Urothelium cell line (cell line): ENCODE results near the gene FKBP1B.
"Not testable (repeated sequence)": the region's sequence is repeated elsewhere in the genome, so short reads cannot be mapped to it uniquely, and the experiment has no call there.

Experiments
- DNase-seq: peaks from one replicate; pipeline ENCODE4 v3.0.0; 2011; ENCODE audit warnings: low spot score, mixed read lengths
- FAIRE-seq: peaks from 2 replicates; lab custom pipeline; 2011; peaks lifted over from hg19 to GRCh38; lab: Jason Lieb, UNC

The FKBP1B gene

GRCh38 chr2:24095171-24095677, 45.7 kb downstream of the FKBP1B start:
- not testable (repeated sequence) for DNase-seq, FAIRE-seq

GRCh38 chr2:24100732-24101131, 51.2 kb downstream of the FKBP1B start:
- FAIRE-seq: not testable (repeated sequence)

GRCh38 chr2:24101992-24102391, 52.5 kb downstream of the FKBP1B start:
- DNase-seq (no peak), FAIRE-seq (no peak)

More at GRCh38 chr2:24100732-24101131, 51.2 kb downstream of the FKBP1B start:
- not testable (repeated sequence) for DNase-seq

GRCh38 chr2:24102677-24103076, 53.1 kb downstream of the FKBP1B start:
- DNase-seq (no peak), FAIRE-seq (no peak)

- no peak for DNase-seq
- peak; percentile 30 for FAIRE-seq
Observed at GRCh38 chr2:24104110-24104650, 54.6 kb downstream of the FKBP1B start.

- DNase-seq (no peak), FAIRE-seq (no peak)
Observed at GRCh38 chr2:24104906-24105305, 55.4 kb downstream of the FKBP1B start.

- no peak for DNase-seq
- FAIRE-seq: no peak
Observed at GRCh38 chr2:24105816-24106215, 56.3 kb downstream of the FKBP1B start.

GRCh38 chr2:24106786-24107185, 57.2 kb downstream of the FKBP1B start:
- DNase-seq: no peak
- no peak for FAIRE-seq

- DNase-seq (no peak), FAIRE-seq (no peak)
Observed at GRCh38 chr2:24107336-24107735, 57.8 kb downstream of the FKBP1B start.

- not testable (repeated sequence) for FAIRE-seq
Observed at GRCh38 chr2:24109431-24109830, 59.9 kb downstream of the FKBP1B start.

GRCh38 chr2:24110660-24111303, 61.2 kb downstream of the FKBP1B start:
- FAIRE-seq (no peak), DNase-seq (peak; percentile 17)

More at GRCh38 chr2:24109431-24109830, 59.9 kb downstream of the FKBP1B start:
- not testable (repeated sequence) for DNase-seq

GRCh38 chr2:24111407-24111901, 61.9 kb downstream of the FKBP1B start:
- FAIRE-seq (no peak), DNase-seq (peak; percentile 58)
